ENCODE data around the gene DDOST.

DDOST gene

DNA sequence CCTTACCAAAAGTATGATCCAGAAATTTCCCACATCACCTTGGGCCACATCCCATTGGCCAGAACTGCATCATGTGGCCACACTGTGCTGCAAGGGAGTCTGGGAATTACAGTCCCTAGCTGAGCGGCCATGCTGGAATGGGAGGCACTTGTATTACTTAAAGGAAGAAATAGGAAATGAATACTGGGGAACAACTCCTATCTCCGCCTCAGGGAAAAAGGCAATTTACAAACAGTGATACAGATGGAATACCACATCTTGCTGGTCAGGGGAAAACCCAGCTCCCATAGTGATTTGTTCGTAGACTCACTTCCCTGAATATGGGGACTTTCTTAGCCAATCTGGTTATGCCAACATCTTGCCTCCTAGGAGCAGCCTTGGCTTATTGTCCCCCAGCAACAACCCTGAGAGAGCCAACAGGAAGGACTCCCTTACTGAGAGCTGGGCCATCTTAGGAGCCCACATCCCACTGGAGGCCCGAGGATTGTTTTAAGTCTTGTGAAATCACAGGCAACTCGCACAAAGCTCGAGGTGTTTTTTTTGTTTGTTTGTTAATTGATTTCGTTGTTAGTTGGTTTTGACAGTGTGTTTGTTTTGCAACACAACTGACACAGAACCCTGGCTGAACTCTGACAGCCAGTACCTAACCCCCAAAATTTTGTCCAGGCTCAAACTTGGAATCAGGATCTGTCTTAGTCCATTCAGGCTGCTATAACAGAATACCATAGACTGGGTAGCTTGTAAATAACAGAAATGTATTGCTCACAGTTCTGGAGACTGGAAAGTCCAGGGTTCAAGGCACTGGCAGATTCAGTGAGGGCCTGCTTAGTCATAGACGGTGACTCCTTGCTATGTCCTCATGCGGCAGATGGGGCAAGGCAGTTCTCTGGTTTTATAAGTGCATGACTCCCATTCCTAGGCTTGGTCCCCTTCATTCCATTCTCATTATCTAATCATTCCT lies 57.4 kb downstream of the DDOST start:
- intact Hi-C loops (cut with DNase I), result no loop called here
- DNase-seq, result peak in 1 of 10 donors; percentile 5

DNA sequence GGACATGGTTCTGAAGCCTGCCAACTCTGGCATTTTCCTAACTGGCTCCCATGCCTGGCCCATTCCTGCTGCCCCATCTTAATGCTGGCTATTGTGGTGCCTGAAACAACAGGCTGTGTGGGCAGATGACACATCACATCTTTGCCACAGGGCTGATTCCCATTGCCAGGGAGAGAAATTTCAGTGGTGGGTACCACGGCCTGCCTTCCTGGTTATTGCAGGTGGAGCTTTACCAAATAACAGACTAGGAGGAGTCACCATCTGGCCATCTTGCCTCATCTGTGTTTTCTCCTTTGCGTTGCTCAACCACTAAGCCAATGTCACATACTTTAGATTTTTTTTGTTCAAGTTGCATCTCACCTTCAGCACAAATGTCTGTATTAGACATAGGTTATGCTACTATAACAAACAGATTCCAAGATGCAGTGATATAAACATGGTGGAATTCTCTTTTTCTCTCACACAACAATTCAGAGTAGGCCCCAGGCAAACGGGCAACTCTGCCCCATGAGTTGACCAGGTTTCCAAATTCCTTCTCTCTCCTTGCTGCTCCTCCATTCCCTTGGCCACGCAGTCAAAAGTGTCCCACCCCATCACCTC lies 58.2 kb downstream of the DDOST start:
- DNase-seq, result no peak
- intact Hi-C loops (cut with DNase I), result no loop called here
